HUES6 (cell line): Measurements from ENCODE around the gene RNF14.
A peak's percentile ranks its signal among the peaks of the same experiment; 100 is the strongest.

ENCODE experiments used
- H3K27ac ChIP-seq: 2 replicates; pipeline ENCODE4 v1.7.0; 2013; ENCODE audit warnings: low read depth, mild to moderate bottlenecking, low read length, inconsistent platforms
- H3K27me3 ChIP-seq: 2 replicates; pipeline ENCODE4 v1.6.1; 2013; ENCODE audit warnings: low read length; ENCODE audit not compliant: control insufficient read depth, insufficient read depth
- H3K36me3 ChIP-seq: 2 replicates; pipeline ENCODE4 v1.6.1; 2013; ENCODE audit warnings: low read length; ENCODE audit not compliant: control insufficient read depth, insufficient read depth
- H3K4me1 ChIP-seq: 2 replicates; pipeline ENCODE4 v1.6.1; 2013; ENCODE audit warnings: low read length; ENCODE audit not compliant: control insufficient read depth, insufficient read depth
- H3K4me3 ChIP-seq: 2 replicates; pipeline ENCODE4 v1.5.1; 2013; ENCODE audit warnings: low read depth, low read length
- H3K9ac ChIP-seq: one replicate; pipeline ENCODE4 v1.6.1; 2013; ENCODE audit warnings: mild to moderate bottlenecking, low read length
- H3K9me3 ChIP-seq: 2 replicates; pipeline ENCODE4 v1.6.1; 2013; ENCODE audit warnings: low read depth, low read length; ENCODE audit not compliant: control insufficient read depth, insufficient read depth

The RNF14 gene

GRCh38 chr5:141950207-141951005 is 18.5 kb upstream of the RNF14 start:
- no peaks in the 10 kb centered on the region for H3K27me3 ChIP-seq
- no peak overlapping the region for H3K27ac ChIP-seq
- H3K9ac ChIP-seq: no peak overlapping the region
- H3K36me3 ChIP-seq: no peaks in the 10 kb centered on the region
- H3K4me3 ChIP-seq: no peak overlapping the region
- no peaks in the 10 kb centered on the region for H3K9me3 ChIP-seq
- peaks cover 12% of the 10 kb centered on the region for H3K4me1 ChIP-seq

- peaks cover 5% of the 10 kb centered on the region for H3K4me1 ChIP-seq
- no peaks in the 10 kb centered on the region for H3K36me3 ChIP-seq
- H3K4me3 ChIP-seq: no peak overlapping the region
- no peak overlapping the region for H3K27ac ChIP-seq
- H3K9ac ChIP-seq: no peak overlapping the region
- no peaks in the 10 kb centered on the region for H3K27me3 ChIP-seq
- H3K9me3 ChIP-seq: no peaks in the 10 kb centered on the region
Measured at GRCh38 chr5:141951332-141951781, 17.5 kb upstream of the RNF14 start.

- no peak overlapping the region for H3K27ac ChIP-seq
- peaks cover 5% of the 10 kb centered on the region for H3K4me1 ChIP-seq
- H3K4me3 ChIP-seq: no peak overlapping the region
- H3K36me3 ChIP-seq: no peaks in the 10 kb centered on the region
- H3K9ac ChIP-seq: no peak overlapping the region
- no peaks in the 10 kb centered on the region for H3K27me3 ChIP-seq
- H3K9me3 ChIP-seq: no peaks in the 10 kb centered on the region
Measured at GRCh38 chr5:141952020-141952419, 16.9 kb upstream of the RNF14 start.

GRCh38 chr5:141954194-141954593 is 14.7 kb upstream of the RNF14 start:
- Histone ChIP-seq H3K4me3 (no peak overlapping the region), H3K9ac (no peak overlapping the region), H3K4me1 (peaks cover 13% of the 10 kb centered on the region), H3K27me3 (no peaks in the 10 kb centered on the region), H3K9me3 (no peaks in the 10 kb centered on the region), H3K36me3 (no peaks in the 10 kb centered on the region), H3K27ac (no peak overlapping the region)

- Histone ChIP-seq H3K27ac (no peak overlapping the region), H3K9me3 (no peaks in the 10 kb centered on the region), H3K27me3 (no peaks in the 10 kb centered on the region), H3K36me3 (no peaks in the 10 kb centered on the region), H3K9ac (no peak overlapping the region), H3K4me1 (peaks cover 22% of the 10 kb centered on the region), H3K4me3 (no peak overlapping the region)
Measured at GRCh38 chr5:141957367-141957996, 11.4 kb upstream of the RNF14 start.

- Histone ChIP-seq H3K9me3 (no peaks in the 10 kb centered on the region), H3K9ac (no peak within 1 kb of the TSS), H3K36me3 (no peaks in the 10 kb centered on the region), H3K27ac (no peak within 1 kb of the TSS), H3K4me1 (peaks cover 22% of the 10 kb centered on the region), H3K27me3 (no peaks in the 10 kb centered on the region), H3K4me3 (no peak within 1 kb of the TSS)
Measured at GRCh38 chr5:141958113-141958512, 10.8 kb upstream of the RNF14 start, which contains the start of gene PCDH12. Gene PCDH12, minus strand, starts transcription at chr5:141958202. Its CDS starts 351 bp downstream, at chr5:141957851.

- no peaks in the 10 kb centered on the region for H3K9me3 ChIP-seq
- H3K27me3 ChIP-seq: no peaks in the 10 kb centered on the region
- H3K4me3 ChIP-seq: no peak overlapping the region
- peaks cover 22% of the 10 kb centered on the region for H3K4me1 ChIP-seq
- no peak overlapping the region for H3K9ac ChIP-seq
- H3K36me3 ChIP-seq: no peaks in the 10 kb centered on the region
- no peak overlapping the region for H3K27ac ChIP-seq
Measured at GRCh38 chr5:141958546-141959172, 10.2 kb upstream of the RNF14 start.

- H3K4me1 ChIP-seq: peaks cover 22% of the 10 kb centered on the region
- no peaks in the 10 kb centered on the region for H3K9me3 ChIP-seq
- no peak overlapping the region for H3K9ac ChIP-seq
- H3K27me3 ChIP-seq: no peaks in the 10 kb centered on the region
- H3K4me3 ChIP-seq: no peak overlapping the region
- no peaks in the 10 kb centered on the region for H3K36me3 ChIP-seq
- H3K27ac ChIP-seq: no peak overlapping the region
Measured at GRCh38 chr5:141960018-141960417, 8.9 kb upstream of the RNF14 start.

- no peaks in the 10 kb centered on the region for H3K27me3 ChIP-seq
- peaks cover 22% of the 10 kb centered on the region for H3K4me1 ChIP-seq
- H3K4me3 ChIP-seq: 0 out of 2 replicates have a peak overlapping the region, but pooled peaks have one; percentile 10
- H3K9ac ChIP-seq: no peak overlapping the region
- no peak overlapping the region for H3K27ac ChIP-seq
- no peaks in the 10 kb centered on the region for H3K9me3 ChIP-seq
- H3K36me3 ChIP-seq: no peaks in the 10 kb centered on the region
Measured at GRCh38 chr5:141960449-141961323, 8.2 kb upstream of the RNF14 start.

GRCh38 chr5:141961466-141961865 is 7.4 kb upstream of the RNF14 start:
- Histone ChIP-seq H3K4me3 (no peak overlapping the region), H3K9ac (no peak overlapping the region)

More at GRCh38 chr5:141961466-141961865, 7.4 kb upstream of the RNF14 start:
- Histone ChIP-seq H3K4me1 (peaks cover 22% of the 10 kb centered on the region), H3K36me3 (no peaks in the 10 kb centered on the region), H3K9me3 (no peaks in the 10 kb centered on the region), H3K27ac (no peak overlapping the region), H3K27me3 (no peaks in the 10 kb centered on the region)
